GM19023 (cell line): ENCODE results near the gene FES.
"Not testable (repeated sequence)": the region's sequence is repeated elsewhere in the genome, so short reads cannot be mapped to it uniquely, and the experiment has no call there.

Experiments used
- ATAC-seq: cut with Tn5 transposase; IDR thresholded peaks from one replicate; pipeline ENCODE4 v1.9.1; 2021; ENCODE audit warnings: mild to moderate bottlenecking, moderate library complexity; ENCODE audit not compliant: unreplicated experiment

Gene FES

DNA sequence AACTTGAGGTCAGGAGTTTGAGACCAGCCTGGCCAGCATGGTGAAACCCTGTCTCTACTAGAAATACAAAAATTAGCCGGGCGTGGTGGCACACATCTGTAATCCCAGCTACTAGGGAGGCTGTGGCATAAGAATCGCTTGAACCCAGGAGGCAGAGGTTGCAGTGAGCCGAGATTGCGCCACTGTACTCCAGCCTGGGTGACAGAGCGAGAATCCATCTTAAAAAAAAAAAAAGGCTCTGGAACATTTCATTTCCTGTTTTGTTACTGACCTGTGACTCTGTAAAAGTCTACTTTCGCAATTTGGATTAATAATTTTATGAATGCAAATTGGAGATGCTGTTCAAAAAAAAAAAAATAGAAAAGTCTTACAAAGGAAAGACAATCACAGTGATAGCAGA lies 43.8 kb downstream of the FES start:
- not testable (repeated sequence) for ATAC-seq

DNA sequence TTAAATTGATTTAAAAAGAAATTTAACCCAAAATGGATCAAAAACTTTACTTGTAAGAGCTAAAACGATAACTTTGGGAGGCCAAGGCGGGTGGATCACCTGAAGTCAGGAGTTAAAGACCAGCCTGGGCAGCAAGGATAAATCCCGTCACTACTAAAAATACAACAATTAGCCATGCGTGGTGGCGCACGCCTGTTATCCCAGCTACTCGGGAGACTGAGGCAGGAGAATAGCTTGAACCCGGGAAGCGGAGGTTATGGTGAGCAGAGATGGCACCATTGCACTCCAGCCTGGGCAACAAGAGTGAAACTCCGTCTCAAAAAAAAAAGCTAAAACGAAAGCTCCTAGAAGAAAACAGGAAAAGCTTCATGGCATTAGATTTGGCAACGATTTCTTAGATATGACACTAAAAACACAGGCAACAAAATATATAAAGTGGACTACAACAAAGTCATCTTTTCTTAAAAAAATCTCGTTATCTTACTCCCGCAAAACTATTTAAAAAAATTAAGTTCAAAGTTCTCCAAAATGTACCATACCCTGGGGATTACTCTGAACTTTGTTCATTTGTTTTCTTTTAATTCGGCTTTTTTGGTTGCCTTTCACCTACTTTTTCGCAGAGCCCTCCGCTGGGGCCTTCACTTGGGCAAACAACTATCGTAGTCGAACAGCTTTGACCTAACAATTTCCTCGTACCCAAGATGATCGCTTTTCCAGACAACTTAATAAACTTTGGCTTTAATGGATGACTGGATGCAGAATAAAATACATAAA lies 45.1 kb downstream of the FES start:
- ATAC-seq, result peak; percentile 1

DNA sequence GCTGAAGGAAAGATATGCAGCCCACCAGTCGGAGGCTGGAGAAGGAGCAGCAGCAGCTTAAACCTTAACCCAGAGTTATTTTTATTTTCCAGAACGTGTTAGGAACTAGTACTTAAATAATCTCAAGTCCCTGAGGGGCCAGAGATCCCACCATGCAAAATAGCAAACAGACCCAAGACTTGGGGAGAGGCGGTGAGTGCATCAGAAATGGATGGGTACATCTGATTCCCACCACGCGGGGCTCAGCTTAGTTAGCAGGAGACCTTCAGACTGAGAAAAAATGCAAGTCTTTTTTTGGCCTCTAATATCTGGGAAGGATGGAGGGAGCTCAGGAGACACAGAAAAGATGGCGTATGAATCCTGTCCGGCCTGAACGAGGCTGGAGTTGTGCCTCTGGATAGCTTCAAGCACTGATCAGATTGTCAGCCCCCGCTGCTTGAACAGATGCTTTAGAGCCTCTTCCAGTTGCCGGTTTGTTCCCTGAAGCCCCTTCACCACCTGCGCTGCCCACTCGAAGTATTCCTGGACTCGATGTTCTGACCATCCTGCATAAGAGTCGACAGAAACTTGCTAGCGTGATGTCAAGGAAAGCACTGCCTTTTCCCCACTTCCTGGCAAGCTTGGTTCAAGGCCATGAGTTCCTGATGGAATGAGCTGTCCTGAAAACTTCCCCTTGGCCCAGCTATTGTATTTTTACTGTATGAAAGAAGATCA lies 46.7 kb downstream of the FES start:
- no peak for ATAC-seq

DNA sequence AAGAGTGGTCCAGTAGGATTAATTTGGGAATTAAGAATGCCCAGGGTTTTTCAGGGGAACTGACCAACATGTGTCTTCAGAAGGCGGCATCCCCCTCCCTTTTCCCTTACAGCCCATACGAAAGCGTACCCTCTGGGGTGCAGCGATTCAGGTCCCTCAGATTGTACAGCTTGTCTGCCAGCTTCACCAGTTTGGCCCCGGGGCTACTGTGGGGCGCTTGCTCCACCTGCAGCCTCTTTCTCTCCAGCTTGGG lies 47.2 kb downstream of the FES start:
- ATAC-seq, result no peak

DNA sequence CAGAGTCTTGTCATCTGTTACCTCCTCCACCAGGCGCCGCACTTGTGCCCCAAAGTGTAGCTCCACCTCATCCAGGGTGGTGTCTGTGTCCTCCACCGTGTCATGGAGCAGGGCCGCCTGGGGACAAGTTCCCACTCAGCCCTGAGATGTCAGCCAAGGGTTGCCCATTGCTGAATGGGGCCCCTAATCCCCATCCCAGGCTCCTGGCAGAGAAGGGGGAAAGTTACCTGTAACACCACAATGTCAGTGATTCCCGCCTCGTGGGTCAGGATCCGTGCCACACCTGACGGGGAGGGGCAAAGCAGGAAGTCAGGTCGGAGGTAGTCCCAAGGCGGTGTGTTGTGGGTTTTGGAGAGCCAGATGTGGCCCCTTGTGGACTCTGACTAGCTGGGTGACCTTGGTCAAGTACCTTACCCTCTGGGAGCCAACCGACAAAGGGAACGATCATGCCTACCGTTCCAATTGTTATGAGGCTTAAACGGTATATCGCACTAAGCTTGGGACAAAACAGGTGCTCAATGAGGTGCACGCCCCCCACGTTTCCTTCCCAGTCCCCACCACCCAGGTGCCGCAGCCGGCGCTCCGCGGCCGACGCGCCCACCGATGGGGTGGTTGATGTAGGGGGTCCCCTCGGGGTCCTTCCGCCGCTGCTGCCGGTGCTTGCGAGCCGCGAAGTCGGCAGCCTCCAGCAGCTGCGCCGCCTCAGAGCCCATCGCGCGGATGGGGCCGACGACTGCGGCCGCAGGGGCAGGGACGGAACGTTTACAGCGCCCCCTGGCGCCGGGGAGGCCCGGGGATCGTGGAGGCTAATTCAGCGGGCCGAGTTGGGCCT lies 47.7 kb downstream of the FES start, which contains the start of gene HDDC3:
TSS of gene HDDC3 (minus strand) at position 722 of the 832 bp plus-strand sequence. CDS start at position 713, 9 bp downstream.
- ATAC-seq, result peak; percentile 46

DNA sequence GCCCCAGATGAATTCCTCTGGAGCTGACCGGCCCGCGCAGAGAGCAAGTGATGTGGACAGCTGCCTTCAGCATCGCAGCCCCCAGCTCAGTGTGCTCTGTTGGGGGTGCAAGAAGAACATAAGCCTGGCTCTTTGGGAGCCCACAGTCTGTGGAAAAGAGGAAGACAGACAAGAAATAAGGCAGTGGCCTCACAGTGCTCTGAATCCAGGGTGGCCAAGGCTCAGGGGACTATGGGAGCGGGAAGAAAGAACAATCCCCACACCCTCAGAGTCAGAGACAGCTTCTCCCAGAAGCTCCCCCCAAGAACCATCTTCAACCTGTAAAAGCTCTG lies 48.3 kb downstream of the FES start:
- no peak for ATAC-seq

DNA sequence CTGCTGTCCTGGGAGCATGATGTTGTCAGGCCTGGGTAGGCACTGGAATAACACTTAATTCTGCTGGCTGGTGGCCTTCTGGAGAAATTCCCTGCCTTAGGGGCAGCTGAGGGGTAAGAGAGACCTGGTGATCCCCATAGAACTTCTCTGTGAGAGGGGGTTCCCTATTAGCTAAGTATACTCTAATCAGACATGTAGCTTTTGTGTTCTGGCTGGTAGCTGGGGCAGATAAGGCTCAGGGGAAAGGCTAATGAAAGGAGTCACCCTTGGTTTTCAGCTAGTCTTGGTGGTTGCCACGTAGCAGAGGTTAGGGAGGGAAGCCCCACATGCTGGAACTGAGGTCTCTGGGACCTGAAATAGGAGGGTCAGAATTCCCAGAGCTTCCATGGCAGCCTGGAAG lies 49.0 kb downstream of the FES start:
- no peak for ATAC-seq

DNA sequence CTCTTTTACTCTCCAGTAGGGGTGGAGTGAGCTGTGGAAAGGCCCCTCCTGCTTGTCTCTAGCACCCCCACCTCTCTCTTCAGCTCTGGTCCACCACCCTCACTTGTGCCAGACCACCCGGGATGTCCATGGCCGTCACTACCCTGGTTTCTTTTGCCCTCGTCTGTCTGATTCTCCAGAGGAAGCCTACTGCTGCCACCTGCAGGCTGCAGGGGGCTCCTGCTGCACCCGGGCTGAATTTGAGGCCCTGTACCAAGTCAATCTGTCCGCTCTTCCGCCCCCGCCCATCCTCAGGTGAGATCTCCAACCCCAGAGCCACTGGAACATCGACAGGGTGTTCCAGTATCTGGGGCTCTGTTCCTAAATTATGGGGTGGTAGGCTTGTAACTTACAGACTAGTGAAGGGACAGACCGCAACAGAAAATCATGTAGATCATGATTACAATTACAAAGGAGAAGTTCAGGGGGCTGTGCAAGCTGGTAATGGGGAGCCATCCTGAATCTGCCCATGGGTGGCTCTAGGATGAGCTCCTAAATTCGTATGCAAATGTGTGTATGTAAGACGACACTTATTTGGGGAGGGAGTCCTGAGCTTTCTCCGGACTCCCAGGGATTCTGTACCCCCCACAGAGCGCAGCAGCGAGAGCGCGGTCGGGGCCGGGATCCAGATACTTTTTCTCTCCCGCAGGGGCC lies 50.1 kb downstream of the FES start:
- ATAC-seq, result peak; percentile 35

DNA sequence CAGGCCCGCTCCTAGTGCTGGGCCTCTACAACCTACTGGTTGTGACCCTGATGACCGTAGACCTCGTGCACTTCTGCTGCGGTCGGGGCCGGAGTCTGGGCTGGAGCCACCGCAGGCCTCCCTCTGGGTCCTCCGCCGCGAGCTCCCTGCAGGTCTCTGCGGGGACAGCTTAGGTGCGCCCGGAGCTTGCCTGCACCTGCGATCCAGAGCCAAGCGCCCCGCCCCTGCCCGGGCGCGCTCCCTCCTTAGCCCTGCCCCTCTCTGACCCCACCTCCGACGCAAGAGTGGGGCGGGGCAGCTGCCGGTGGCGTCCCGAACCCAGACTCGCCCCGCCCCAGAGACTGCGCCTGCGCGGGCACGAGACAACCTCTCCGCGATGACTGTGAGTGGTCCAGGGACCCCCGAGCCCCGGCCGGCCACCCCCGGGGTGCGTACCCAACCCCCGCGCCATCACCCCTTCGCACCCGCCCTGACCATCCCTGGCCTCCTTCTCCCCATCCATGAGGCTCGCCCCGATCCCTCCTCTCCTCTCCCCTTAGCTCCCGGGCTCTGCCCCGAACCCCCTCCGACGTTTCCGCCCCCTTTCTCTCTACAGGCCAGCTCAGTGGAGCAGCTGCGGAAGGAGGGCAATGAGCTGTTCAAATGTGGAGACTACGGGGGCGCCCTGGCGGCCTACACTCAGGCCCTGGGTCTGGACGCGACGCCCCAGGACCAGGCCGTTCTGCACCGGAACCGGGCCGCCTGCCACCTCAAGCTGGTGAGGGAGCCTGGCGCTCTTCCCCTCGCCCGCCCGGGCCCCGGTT lies 50.8 kb downstream of the FES start, which contains the start of gene UNC45A:
TSS of gene UNC45A (plus strand) at position 337 of the 803 bp plus-strand sequence. CDS start at position 377, 40 bp downstream.
- ATAC-seq, result peak; percentile 66

DNA sequence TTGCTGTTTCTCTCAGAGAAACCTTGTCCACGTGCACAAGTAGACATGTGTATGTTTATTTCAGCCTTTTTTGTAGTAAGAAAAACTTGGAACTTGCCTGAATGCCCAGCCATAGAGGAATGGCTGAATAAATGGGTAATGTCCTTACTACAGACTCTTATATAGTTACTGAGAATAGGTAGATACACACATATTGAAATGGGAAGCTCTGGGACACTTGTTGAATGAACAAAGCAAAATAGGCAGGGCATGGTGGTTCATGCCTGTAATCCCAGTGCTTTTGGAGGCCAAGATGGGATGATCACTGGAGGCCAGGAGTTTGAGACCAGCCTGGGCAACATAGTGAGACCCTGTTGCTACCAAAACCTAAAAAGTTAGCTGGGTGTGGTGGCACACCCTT lies 52.5 kb downstream of the FES start:
- no peak for ATAC-seq

DNA sequence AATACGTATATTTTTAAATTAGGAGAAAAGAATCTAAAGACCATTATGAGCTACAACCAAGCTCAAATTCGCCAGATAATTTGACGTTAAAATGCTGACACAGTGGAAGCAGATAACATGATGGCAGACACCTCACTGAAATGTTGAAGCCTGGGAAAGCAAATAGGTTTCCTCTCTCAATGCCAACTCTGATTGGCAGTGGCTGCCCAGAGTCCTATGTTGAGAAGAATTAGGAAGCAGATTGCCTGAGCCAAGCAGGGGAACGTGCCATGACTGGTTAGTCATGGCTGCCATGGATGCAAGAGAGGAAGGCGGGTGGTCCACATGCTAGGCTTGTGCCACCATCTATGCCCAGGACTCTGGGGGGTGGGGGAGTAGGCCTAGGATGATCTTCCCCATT lies 54.0 kb downstream of the FES start:
- ATAC-seq, result no peak

DNA sequence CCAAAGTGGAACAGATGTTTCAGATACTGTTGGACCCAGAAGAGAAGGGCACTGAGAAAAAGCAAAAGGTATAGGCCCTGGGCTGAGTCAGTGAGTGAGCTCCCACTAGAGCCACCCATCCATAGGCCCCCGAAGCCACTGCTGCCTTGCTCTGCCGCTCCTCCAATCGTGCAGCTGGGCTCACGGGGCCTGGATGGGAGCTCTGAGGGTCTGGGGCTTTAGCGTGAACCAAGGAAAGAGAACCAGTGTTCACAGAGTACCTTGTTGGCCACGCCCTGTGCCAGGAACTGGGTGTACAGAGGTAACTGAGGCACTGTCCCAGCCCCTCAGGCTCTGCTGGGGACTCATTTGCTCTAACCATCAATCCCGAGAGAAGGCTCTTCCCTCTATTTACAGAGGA lies 55.5 kb downstream of the FES start:
- ATAC-seq, result no peak

DNA sequence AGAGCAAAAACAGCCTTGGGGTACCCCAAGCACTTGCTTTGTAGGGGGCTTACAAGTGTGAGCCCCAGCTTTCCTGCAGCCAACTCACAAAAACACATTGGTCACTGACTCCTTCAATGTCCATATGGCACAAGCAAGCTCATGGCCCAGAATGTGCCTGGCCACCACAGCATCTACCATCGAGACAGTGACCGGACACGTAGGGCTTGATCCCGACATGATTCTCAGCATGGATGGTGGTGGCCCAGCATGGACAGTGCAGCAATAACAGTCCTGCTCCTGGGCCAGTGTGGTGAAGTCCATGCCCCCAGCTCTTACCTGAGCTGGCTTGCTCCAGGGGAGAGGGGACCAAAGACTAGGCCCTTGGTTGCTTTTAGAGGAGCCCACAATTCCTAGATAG lies 56.7 kb downstream of the FES start:
- ATAC-seq, result no peak

DNA sequence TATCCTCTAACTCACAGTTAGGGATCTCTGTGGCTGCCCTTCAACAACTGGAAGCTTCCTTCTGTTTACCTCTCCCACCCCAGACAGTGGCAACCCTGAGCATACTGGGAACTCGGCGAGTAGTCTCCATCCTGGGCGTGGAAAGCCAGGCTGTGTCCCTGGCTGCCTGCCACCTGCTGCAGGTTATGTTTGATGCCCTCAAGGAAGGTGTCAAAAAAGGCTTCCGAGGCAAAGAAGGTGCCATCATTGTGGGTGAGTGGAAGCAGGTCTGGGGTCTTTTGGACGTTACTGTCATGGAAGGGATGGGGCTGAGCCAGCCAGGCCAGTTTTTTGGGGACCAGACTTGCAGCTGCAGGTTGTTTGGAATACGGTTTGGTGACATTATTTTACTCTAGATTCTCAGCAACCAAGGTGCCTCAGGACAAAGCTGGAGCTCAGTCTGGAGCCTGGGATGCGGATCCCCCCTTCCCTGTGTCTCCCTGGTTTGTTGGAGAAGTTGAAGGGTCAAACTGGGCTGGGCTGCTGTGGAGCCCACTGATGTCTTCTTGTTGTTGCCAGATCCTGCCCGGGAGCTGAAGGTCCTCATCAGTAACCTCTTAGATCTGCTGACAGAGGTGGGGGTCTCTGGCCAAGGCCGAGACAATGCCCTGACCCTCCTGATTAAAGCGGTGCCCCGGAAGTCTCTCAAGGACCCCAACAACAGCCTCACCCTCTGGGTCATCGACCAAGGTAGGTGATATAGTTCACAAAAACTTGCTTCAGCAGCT lies 58.2 kb downstream of the FES start:
- no peak for ATAC-seq

DNA sequence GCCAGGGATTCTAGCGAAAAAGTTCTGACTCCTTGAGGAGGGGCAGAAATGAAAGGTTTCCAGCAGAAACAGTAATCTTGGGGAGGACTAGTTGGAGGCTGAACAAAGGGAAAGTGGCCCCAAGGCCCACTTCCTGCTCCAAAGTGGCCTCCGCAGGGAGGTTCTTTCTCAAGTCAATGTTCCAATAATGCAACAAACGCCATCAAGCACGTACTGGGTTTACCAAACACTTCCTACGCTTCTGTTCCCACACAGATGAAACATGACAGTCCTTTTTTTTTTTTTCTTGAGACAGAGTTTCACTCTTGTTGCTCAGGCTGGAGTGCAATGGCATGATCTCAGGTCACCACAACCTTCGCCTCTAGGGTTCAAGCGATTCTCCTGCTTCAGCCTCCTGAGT lies 60.8 kb downstream of the FES start:
- ATAC-seq, result no peak
